Neural progenitor cell (in vitro differentiated cells): Measurements from ENCODE around the gene GNG7.

Source experiments
- EZH2 ChIP-seq: fragments of 200-600 bp; sonication (generic); IDR thresholded peaks from 2 replicates; pipeline ENCODE4 v1.6.1; 2017; ENCODE audit warnings: antibody characterized with exemption, mild to moderate bottlenecking, moderate library complexity
- EZH2phosphoT487 ChIP-seq: fragments of 200-600 bp; sonication (generic); IDR thresholded peaks from 2 replicates; pipeline ENCODE4 v1.6.1; 2017; ENCODE audit warnings: antibody characterized with exemption
- TF ChIP-seq, protein P1 (sequence below): fragments of 200-600 bp; sonication (generic); IDR thresholded peaks from 2 replicates; pipeline ENCODE4 v1.5.1; 2017; ENCODE audit warnings: antibody characterized with exemption, mild to moderate bottlenecking

- TF ChIP-seq, protein P1, sequence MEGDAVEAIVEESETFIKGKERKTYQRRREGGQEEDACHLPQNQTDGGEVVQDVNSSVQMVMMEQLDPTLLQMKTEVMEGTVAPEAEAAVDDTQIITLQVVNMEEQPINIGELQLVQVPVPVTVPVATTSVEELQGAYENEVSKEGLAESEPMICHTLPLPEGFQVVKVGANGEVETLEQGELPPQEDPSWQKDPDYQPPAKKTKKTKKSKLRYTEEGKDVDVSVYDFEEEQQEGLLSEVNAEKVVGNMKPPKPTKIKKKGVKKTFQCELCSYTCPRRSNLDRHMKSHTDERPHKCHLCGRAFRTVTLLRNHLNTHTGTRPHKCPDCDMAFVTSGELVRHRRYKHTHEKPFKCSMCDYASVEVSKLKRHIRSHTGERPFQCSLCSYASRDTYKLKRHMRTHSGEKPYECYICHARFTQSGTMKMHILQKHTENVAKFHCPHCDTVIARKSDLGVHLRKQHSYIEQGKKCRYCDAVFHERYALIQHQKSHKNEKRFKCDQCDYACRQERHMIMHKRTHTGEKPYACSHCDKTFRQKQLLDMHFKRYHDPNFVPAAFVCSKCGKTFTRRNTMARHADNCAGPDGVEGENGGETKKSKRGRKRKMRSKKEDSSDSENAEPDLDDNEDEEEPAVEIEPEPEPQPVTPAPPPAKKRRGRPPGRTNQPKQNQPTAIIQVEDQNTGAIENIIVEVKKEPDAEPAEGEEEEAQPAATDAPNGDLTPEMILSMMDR: no peak
- TF ChIP-seq EZH2: no peak
- no peak for TF ChIP-seq EZH2phosphoT487
Observed at GRCh38 chr19:2553510-2553909, 149.0 kb downstream of the GNG7 start.
